NB4 (cell line): ENCODE data around the gene CNGA1.

ENCODE experiments used
- MYC ChIP-seq: IDR thresholded peaks from 2 replicates; pipeline ENCODE4 v1.6.1; 2011; ENCODE audit warnings: low read depth, low read length
- POLR2A ChIP-seq: IDR thresholded peaks from 2 replicates; pipeline ENCODE4 v1.6.1; 2011; ENCODE audit warnings: mild to moderate bottlenecking; ENCODE audit not compliant: insufficient read length; ENCODE audit errors: extremely low read depth
- TF ChIP-seq, protein P1 (sequence below): IDR thresholded peaks from one replicate; pipeline ENCODE4 v1.5.1; 2012; ENCODE audit warnings: low read depth, low read length
- TF ChIP-seq, protein P2 (sequence below): IDR thresholded peaks from 2 replicates; pipeline ENCODE4 v1.6.1; 2011; ENCODE audit warnings: low read depth, low read length

DNA sequence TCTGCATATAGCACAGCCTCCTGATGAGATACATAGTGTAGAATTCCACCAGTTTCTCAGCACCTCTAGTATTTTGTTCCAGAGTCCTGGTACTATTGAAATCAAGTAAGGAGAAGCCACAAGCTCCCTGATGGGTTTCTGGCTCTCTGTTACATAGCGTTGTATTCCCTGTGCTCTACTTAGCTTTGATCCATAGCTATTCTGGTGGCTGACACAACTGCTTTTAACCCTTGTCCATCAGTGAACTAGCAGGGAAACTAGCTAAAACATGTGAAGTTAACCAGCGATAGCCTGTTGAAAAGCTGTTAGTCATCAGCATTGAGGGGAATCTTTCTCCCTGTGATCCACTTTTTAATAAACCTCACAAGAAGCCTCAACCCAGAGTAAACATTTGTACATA, 27.0 kb upstream of the CNGA1 start:
- TF ChIP-seq, protein P1, sequence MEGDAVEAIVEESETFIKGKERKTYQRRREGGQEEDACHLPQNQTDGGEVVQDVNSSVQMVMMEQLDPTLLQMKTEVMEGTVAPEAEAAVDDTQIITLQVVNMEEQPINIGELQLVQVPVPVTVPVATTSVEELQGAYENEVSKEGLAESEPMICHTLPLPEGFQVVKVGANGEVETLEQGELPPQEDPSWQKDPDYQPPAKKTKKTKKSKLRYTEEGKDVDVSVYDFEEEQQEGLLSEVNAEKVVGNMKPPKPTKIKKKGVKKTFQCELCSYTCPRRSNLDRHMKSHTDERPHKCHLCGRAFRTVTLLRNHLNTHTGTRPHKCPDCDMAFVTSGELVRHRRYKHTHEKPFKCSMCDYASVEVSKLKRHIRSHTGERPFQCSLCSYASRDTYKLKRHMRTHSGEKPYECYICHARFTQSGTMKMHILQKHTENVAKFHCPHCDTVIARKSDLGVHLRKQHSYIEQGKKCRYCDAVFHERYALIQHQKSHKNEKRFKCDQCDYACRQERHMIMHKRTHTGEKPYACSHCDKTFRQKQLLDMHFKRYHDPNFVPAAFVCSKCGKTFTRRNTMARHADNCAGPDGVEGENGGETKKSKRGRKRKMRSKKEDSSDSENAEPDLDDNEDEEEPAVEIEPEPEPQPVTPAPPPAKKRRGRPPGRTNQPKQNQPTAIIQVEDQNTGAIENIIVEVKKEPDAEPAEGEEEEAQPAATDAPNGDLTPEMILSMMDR = no peak
- TF ChIP-seq POLR2A (no peak), MYC (no peak)
- TF ChIP-seq, protein P2, sequence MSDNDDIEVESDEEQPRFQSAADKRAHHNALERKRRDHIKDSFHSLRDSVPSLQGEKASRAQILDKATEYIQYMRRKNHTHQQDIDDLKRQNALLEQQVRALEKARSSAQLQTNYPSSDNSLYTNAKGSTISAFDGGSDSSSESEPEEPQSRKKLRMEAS = no peak
